Calu3 (cell line): ENCODE measurements around the gene BPI. TPM values are rescaled to one million over a fixed set of nuclear protein-coding genes. Genes with fewer than 3 reads are reported as not detected.
"Not testable (repeated sequence)": the region's sequence is repeated elsewhere in the genome, so short reads cannot be mapped to it uniquely, and the experiment has no call there.

Experiments used
- BruUV-seq: library from RNA; stranded (reverse); fragments of 400-500 nt; replicated peaks from 2 replicates; lab custom pipeline; 2021; lab: Mats Ljungman, UMichigan
- CTCF ChIA-PET: fragments of 300-600 bp; sonication (Branson Sonifier 250); formaldehyde crosslinking; loops from one replicate; lab custom pipeline; 2022; ENCODE audit warnings: antibody characterized with exemption; lab: Charles Lee
- DNase-seq: peaks from one replicate; pipeline ENCODE4 v3.0.0; 2022
- H3K27ac Mint-ChIP-seq: one replicate; pipeline ENCODE4 v1.8.0; 2022; ENCODE audit warnings: mixed read lengths; ENCODE audit not compliant: unreplicated experiment
- H3K27me3 Mint-ChIP-seq: one replicate; pipeline ENCODE4 v1.8.0; 2022; ENCODE audit warnings: mixed read lengths; ENCODE audit not compliant: unreplicated experiment
- H3K36me3 Mint-ChIP-seq: one replicate; pipeline ENCODE4 v1.8.0; 2022; ENCODE audit warnings: mild to moderate bottlenecking, moderate library complexity, mixed read lengths; ENCODE audit not compliant: insufficient read depth, unreplicated experiment
- H3K4me1 Mint-ChIP-seq: one replicate; pipeline ENCODE4 v1.8.0; 2022; ENCODE audit warnings: mild to moderate bottlenecking, low read depth, mixed read lengths; ENCODE audit not compliant: unreplicated experiment
- H3K4me3 Mint-ChIP-seq: one replicate; pipeline ENCODE4 v1.8.0; 2022; ENCODE audit warnings: mild to moderate bottlenecking, low read depth, moderate library complexity, mixed read lengths; ENCODE audit not compliant: unreplicated experiment
- H3K9me3 Mint-ChIP-seq: one replicate; pipeline ENCODE4 v1.8.0; 2022; ENCODE audit warnings: low read depth, mixed read lengths; ENCODE audit not compliant: unreplicated experiment
- intact Hi-C: fragments of 100-400 bp; cut with micrococcal nuclease; formaldehyde crosslinking; loops from one replicate; pipeline ENCODE4 v1.10.0; 2022; ENCODE audit not compliant: unreplicated experiment
- total RNA-seq: library from RNA; stranded (reverse); gene quantifications from 2 replicates; pipeline ENCODE4 v1.2.3, GENCODE V29; 2022
- TF ChIP-seq, protein P1 (sequence below): fragments of 200-600 bp; IDR thresholded peaks from one replicate; pipeline ENCODE4 v1.8.0; 2022; ENCODE audit warnings: antibody characterized with exemption; ENCODE audit not compliant: unreplicated experiment

Gene BPI
- total RNA-seq, 1 experiment from 2014 or later = not detected

DNA sequence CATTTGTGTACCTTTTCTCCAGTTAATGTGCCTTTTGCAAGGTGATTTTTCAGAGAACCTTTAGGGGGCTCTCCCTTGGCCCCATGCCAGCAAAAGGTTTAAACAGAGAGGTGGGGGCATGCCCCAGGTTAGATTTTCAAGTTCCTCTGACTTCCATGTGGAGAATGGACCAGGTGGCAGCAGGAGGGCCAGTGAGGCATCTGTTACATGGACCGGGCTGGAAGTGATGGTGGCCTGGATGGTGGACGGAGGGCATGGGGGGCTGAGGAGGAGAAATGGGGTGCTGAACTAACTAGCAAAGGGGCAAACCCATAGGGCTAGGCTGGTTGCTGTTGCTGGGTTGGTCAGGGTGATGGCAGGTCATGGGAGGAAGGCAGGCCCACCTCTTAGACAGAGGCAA, 20.7 kb upstream of the BPI start:
- CTCF ChIA-PET = no interaction called here
- intact Hi-C loops = no loop called here
- H3K36me3 Mint-ChIP-seq = no peaks in the 10 kb centered on the region
- peaks cover 36% of the 10 kb centered on the region for H3K4me1 Mint-ChIP-seq
- H3K27me3 Mint-ChIP-seq = no peaks in the 10 kb centered on the region
- no peak overlapping the region for H3K27ac Mint-ChIP-seq
- BruUV-seq = no TSS peak
- no peak for DNase-seq
- TF ChIP-seq, protein P1, sequence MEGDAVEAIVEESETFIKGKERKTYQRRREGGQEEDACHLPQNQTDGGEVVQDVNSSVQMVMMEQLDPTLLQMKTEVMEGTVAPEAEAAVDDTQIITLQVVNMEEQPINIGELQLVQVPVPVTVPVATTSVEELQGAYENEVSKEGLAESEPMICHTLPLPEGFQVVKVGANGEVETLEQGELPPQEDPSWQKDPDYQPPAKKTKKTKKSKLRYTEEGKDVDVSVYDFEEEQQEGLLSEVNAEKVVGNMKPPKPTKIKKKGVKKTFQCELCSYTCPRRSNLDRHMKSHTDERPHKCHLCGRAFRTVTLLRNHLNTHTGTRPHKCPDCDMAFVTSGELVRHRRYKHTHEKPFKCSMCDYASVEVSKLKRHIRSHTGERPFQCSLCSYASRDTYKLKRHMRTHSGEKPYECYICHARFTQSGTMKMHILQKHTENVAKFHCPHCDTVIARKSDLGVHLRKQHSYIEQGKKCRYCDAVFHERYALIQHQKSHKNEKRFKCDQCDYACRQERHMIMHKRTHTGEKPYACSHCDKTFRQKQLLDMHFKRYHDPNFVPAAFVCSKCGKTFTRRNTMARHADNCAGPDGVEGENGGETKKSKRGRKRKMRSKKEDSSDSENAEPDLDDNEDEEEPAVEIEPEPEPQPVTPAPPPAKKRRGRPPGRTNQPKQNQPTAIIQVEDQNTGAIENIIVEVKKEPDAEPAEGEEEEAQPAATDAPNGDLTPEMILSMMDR = no peak
- H3K9me3 Mint-ChIP-seq = no peaks in the 10 kb centered on the region
- H3K4me3 Mint-ChIP-seq = no peak overlapping the region

DNA sequence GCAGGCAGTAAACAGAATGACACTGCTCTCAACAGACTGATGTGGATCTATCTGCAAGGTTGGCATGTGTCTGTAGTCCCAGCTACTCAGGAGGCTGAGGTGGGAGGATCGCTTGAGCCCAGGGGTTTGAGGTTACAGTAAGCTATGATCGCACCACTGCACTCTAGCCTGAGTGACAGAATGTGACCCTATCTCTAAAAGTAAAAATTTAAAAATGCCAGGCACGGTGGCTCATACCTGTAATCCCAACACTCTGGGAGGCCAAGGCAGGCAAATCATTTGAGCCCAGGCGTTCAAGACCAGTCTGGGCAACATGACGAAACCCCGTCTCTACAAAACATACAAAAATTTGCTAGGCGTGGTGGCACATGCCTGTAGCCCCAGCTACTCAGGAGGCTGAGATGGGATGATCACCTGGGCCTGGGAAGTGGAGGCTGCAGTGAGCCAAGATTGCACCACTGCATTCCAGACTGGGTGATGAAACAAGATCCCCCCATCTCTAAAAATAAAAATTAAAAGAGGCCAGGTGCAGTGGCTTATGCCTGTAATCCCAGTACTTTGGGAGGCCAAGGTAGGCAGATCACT, 19.8 kb upstream of the BPI start:
- DNase-seq, H3K4me3 Mint-ChIP-seq, H3K27me3 Mint-ChIP-seq, H3K36me3 Mint-ChIP-seq, H3K9me3 Mint-ChIP-seq, CTCF ChIA-PET, H3K27ac Mint-ChIP-seq, BruUV-seq, intact Hi-C loops: not testable (repeated sequence)
- peaks cover 34% of the 10 kb centered on the region for H3K4me1 Mint-ChIP-seq

DNA sequence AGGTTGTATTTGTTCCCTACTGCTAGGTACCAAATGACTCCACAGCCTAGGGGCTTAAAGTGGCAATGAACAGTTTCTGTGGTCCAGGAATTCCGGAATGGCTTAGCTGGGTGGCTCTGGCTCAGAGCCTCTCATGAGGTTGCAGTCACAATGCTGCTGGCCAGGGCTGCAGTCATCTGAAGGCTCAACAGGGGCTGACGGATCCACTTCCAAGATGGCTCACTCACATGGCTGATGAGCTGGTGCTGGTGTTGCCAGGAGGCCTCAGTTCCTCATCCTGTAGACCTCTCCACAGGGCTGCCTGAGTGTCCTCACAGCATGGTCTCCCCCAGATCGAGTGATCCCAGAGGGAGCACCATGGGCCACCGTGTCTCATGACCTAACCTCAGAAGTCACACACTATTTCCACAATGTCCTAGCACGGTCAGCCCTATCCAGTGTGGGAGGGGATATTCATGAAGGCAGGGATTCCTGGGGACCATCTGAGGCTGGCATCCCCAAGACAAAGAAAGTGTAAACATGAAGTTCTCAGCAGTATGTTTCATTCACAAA, 19.0 kb upstream of the BPI start:
- Mint-ChIP-seq H3K36me3 (no peaks in the 10 kb centered on the region), H3K27me3 (no peaks in the 10 kb centered on the region), H3K4me3 (no peak overlapping the region), H3K27ac (no peak overlapping the region), H3K9me3 (no peaks in the 10 kb centered on the region), H3K4me1 (peaks cover 26% of the 10 kb centered on the region)
- intact Hi-C loops = no loop called here
- DNase-seq = no peak
- TF ChIP-seq, protein P1 = no peak
- BruUV-seq = no TSS peak
- CTCF ChIA-PET = no interaction called here

DNA sequence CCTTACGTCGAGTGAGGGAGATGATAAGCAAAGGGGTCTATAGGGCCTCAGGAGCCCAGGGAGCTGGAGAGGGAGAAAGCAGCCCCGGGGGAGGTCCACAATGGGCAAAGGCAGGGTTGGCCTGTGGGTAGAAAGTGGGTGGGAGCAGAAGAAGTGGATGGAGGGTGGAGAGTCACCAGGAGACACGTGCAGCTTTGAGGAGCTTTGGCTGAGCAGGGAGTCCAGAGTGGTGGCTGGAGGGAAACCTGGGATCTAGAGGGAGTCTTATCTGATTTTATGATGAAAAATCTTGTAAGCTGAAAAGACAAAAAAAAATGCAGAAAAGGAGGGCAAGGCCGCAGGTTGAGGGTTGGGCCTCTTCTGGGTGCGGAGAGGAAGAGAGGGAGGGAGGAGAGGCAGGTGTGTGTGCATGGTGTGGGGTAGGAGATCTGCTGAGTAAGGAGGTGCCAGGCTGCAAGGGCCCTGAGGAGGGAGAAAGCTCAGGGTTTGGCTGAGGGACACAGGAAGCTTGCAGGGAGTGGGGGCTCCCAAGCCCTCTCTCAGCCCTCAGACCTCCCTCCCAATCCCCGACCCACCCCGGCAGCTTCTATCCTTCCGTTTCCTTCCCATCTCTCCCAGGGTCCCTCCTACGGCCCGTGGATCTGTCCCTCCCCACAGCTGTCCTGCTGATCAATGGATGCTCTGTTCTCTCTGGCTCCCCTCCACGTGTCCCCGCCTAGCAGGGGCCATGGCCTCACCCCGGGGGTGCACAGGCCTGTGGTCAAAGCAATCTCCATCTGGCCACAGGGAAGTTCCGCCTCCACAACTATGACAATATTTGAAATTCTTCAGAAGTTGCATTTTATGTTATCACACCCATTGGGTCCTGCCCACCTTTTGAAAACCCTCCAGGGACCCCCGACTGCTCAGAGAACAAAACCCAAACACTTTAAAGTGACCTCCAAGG, 17.1 kb upstream of the BPI start:
- TF ChIP-seq, protein P1 = no peak
- CTCF ChIA-PET = interaction anchor here (0.7 to 1.4 kb wide), 5 partner anchors 10 to 413 kb away, joined by 3 to 4 read pairs (median 3); no protein-coding TSS in a partner anchor
- Mint-ChIP-seq H3K4me1 (peaks cover 32% of the 10 kb centered on the region), H3K36me3 (no peaks in the 10 kb centered on the region), H3K9me3 (no peaks in the 10 kb centered on the region), H3K27ac (peak overlapping the region; percentile 9), H3K27me3 (no peaks in the 10 kb centered on the region), H3K4me3 (no peak overlapping the region)
- DNase-seq = peak; percentile 41
- no TSS peak for BruUV-seq
- intact Hi-C loops = no loop called here
